ENCODE data around the gene PRKCZ.

DNA sequence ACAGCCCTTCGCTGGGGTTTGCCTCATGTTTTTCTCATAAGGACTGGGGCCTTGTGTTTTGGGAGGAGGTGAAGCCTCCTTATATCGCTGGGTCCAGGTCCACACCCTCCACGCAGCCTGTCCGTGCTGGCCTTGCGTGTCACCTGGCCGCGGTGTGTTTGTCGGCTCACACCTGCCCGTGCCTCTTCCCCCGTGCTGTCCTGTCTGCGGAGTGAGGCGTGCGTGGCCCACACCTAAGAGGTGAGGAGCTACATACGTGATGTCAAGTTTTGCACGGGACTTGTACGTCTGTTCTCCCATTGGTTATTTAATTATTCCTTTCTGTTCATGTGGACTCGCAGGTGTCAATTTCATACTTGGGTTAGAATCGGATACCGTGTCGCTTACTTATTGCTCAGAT, 30.7 kb downstream of the PRKCZ start:
- TF ChIP-seq CTCF (conservative IDR thresholded peaks at IDR 0.05 in 1 of 2, IDR thresholded peaks at IDR 0.05 in 1 of 2; ENCODE audit: low read depth in 1 of 2, low read length in 2 of 2) (no peak), EZH2 (IDR thresholded peaks at IDR 0.05; ENCODE audit: low read length, missing control alignments) (no peak)
